Hepatocyte (in vitro differentiated cells): ENCODE measurements around the gene TRIM9. TPM values are rescaled to one million over a fixed set of nuclear protein-coding genes. Genes with fewer than 3 reads are reported as not detected.

Experiments
- DNase-seq: peaks from one replicate; pipeline ENCODE4 v3.0.0-alpha.2; 2016; ENCODE audit warnings: low spot score
- H2AFZ ChIP-seq: fragments of 200-600 bp; sonication (generic); 2 replicates; pipeline ENCODE4 v1.6.0; 2016; ENCODE audit warnings: antibody characterized with exemption, mild to moderate bottlenecking
- H3K27ac ChIP-seq: fragments of 200-600 bp; sonication (generic); 2 replicates; pipeline ENCODE4 v1.5.1; 2016; ENCODE audit warnings: mild to moderate bottlenecking
- H3K27me3 ChIP-seq: fragments of 200-600 bp; sonication (generic); 2 replicates; pipeline ENCODE4 v1.6.1; 2016
- H3K36me3 ChIP-seq: fragments of 200-600 bp; sonication (generic); replicated peaks from 2 replicates; pipeline ENCODE4 v1.5.1; 2016; ENCODE audit warnings: low read depth; ENCODE audit not compliant: insufficient read depth
- H3K4me1 ChIP-seq: fragments of 200-600 bp; sonication (generic); 2 replicates; pipeline ENCODE4 v1.5.1; 2016; ENCODE audit warnings: mild to moderate bottlenecking, moderate library complexity; ENCODE audit not compliant: insufficient read depth
- H3K4me2 ChIP-seq: fragments of 200-600 bp; sonication (generic); 2 replicates; pipeline ENCODE4 v1.6.0; 2016
- H3K4me3 ChIP-seq: fragments of 200-600 bp; sonication (generic); 2 replicates; pipeline ENCODE4 v1.5.1; 2016; ENCODE audit warnings: mild to moderate bottlenecking
- H3K79me2 ChIP-seq: fragments of 200-600 bp; sonication (generic); 2 replicates; pipeline ENCODE4 v1.6.0; 2017; ENCODE audit warnings: mild to moderate bottlenecking
- H3K9me2 ChIP-seq: fragments of 200-600 bp; sonication (generic); replicated peaks from 2 replicates; pipeline ENCODE4 v1.6.0; 2017; ENCODE audit warnings: mild to moderate bottlenecking; ENCODE audit not compliant: insufficient read depth
- H3K9me3 ChIP-seq: fragments of 200-600 bp; sonication (generic); 2 replicates; pipeline ENCODE4 v1.5.1; 2016; ENCODE audit warnings: low read depth, mild to moderate bottlenecking
- H4K20me1 ChIP-seq: fragments of 200-600 bp; sonication (generic); 2 replicates; pipeline ENCODE4 v1.6.0; 2016; ENCODE audit warnings: mild to moderate bottlenecking; ENCODE audit not compliant: insufficient read depth, poor library complexity, severe bottlenecking
- EZH2 ChIP-seq: fragments of 200-600 bp; sonication (generic); IDR thresholded peaks from 2 replicates; pipeline ENCODE4 v1.6.1; 2016; ENCODE audit warnings: antibody characterized with exemption, mild to moderate bottlenecking, borderline replicate concordance
- EZH2phosphoT487 ChIP-seq: fragments of 200-600 bp; sonication (generic); IDR thresholded peaks from one replicate; pipeline ENCODE4 v1.6.1; 2018; ENCODE audit warnings: antibody characterized with exemption, mild to moderate bottlenecking, low read depth, moderate library complexity; ENCODE audit not compliant: unreplicated experiment, severe bottlenecking
- WGBS: methylation state at CpG from one replicate; pipeline ENCODE4 v1.1.6; 2016; ENCODE audit warnings: low lambda C conversion rate; ENCODE audit errors: missing lambda C conversion rate; 5-methylcytosine and 5-hydroxymethylcytosine counted together
- polyA plus RNA-seq: library from polyadenylated mRNA; unstranded; fragments of >200 nt; fragmentation: Nextera tagmentation; extraction: Ambion mirVana; gene quantifications from 2 replicates; pipeline ENCODE4 v1.2.1, GENCODE V29; 2016
- total RNA-seq: library from RNA; depleted of rRNA; stranded (reverse); fragments of >200 nt; gene quantifications from 2 replicates; pipeline ENCODE4 v1.2.3, GENCODE V29; 2014
- TF ChIP-seq, protein P1 (sequence below): fragments of 200-600 bp; sonication (generic); IDR thresholded peaks from 2 replicates; pipeline ENCODE4 v1.5.1; 2016; ENCODE audit warnings: antibody characterized with exemption, mild to moderate bottlenecking; ENCODE audit not compliant: poor library complexity

The TRIM9 gene
- total and polyA plus RNA-seq, 2 experiments from 2014 or later: 0.10 to 0.94 TPM

DNA sequence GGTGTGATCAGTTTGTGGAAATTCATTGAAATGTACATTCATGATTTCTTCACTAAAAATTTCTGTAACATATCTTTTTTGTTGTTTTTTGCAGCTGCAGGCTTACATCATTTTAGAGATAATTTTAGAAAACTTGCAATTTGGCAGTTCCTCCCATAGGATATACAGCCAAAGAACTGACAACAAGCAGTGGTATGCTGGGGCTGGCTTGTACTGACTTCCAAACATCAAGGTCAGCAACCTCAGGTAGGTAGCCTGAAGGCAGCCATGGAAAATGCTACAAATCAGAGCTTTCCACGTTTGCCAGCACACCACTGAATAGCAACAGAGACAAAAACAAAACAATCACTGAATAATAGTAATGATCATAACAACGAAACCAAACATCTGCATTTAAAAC lies 21.2 kb downstream of the TRIM9 start:
- Histone ChIP-seq H3K27ac (no peak overlapping the region), H3K36me3 (no peaks in the 10 kb centered on the region), H3K9me3 (no peaks in the 10 kb centered on the region), H3K27me3 (no peaks in the 10 kb centered on the region), H2AFZ (no peak overlapping the region), H3K4me1 (no peaks in the 10 kb centered on the region), H3K4me2 (no peak overlapping the region), H3K4me3 (no peak overlapping the region), H3K79me2 (no peaks in the 10 kb centered on the region), H3K9me2 (no peaks in the 10 kb centered on the region), H4K20me1 (no peaks in the 10 kb centered on the region)
- DNase-seq: no peak
- 73% methylated on average over 2 of the region's 2 CpGs for WGBS
- TF ChIP-seq, protein P1, sequence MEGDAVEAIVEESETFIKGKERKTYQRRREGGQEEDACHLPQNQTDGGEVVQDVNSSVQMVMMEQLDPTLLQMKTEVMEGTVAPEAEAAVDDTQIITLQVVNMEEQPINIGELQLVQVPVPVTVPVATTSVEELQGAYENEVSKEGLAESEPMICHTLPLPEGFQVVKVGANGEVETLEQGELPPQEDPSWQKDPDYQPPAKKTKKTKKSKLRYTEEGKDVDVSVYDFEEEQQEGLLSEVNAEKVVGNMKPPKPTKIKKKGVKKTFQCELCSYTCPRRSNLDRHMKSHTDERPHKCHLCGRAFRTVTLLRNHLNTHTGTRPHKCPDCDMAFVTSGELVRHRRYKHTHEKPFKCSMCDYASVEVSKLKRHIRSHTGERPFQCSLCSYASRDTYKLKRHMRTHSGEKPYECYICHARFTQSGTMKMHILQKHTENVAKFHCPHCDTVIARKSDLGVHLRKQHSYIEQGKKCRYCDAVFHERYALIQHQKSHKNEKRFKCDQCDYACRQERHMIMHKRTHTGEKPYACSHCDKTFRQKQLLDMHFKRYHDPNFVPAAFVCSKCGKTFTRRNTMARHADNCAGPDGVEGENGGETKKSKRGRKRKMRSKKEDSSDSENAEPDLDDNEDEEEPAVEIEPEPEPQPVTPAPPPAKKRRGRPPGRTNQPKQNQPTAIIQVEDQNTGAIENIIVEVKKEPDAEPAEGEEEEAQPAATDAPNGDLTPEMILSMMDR: no peak
- TF ChIP-seq EZH2 (no peak), EZH2phosphoT487 (no peak)

DNA sequence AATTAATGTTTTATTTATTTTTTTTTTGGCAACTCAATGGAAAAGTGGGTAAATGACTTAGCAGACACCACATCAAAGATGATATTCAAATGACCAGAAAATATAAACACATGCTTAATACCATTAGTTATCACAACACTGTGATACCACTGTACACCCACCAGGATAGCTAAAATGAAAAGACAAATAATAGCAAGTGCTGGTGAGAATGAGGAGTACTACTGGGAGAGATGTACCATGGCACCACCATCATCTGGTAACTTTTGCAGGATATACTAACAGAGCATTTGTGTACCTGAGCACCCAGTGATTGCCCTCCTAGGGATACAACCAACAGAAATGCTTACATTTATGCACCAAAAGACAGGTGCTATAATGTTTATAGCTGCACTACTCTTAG lies 21.9 kb downstream of the TRIM9 start:
- Histone ChIP-seq H3K4me3 (no peak overlapping the region), H3K27me3 (no peaks in the 10 kb centered on the region), H3K36me3 (no peaks in the 10 kb centered on the region), H3K9me2 (no peaks in the 10 kb centered on the region), H4K20me1 (no peaks in the 10 kb centered on the region), H3K4me2 (no peak overlapping the region), H3K79me2 (no peaks in the 10 kb centered on the region), H3K27ac (no peak overlapping the region), H3K9me3 (no peaks in the 10 kb centered on the region), H2AFZ (no peak overlapping the region), H3K4me1 (no peaks in the 10 kb centered on the region)
- no peak for DNase-seq
- TF ChIP-seq EZH2phosphoT487: no peak
- TF ChIP-seq, protein P1: no peak
- no peak for TF ChIP-seq EZH2

DNA sequence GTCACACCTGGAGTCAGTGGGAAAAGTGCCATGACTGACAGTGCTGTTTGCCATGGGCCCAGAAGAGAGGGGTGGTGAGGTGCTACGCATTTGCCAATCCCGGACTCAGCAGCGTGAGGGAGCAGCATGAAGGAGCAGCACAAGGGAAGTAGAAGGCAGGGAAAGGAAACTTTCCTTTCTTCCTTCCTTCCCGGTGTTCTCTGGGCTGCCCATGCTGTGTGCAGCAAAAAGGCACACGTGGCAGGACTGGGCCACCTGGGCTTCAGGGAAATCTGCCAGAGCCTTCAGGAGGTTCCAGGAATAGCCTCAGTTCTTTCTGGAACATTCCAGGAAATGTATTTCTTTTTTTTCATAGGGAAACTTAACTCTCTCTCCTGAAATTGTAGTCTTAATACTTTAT lies 23.0 kb downstream of the TRIM9 start:
- no peak overlapping the region for H2AFZ ChIP-seq
- no peaks in the 10 kb centered on the region for H3K9me2 ChIP-seq
- H3K4me3 ChIP-seq: no peak overlapping the region
- no peaks in the 10 kb centered on the region for H3K36me3 ChIP-seq
- no peaks in the 10 kb centered on the region for H3K27me3 ChIP-seq
- TF ChIP-seq, protein P1: no peak
- no peak for TF ChIP-seq EZH2phosphoT487
- no peak for TF ChIP-seq EZH2
- no peak overlapping the region for H3K4me2 ChIP-seq
- H4K20me1 ChIP-seq: no peaks in the 10 kb centered on the region
- 92% methylated on average over 5 of the region's 5 CpGs for WGBS
- H3K4me1 ChIP-seq: no peaks in the 10 kb centered on the region
- DNase-seq: no peak
- H3K79me2 ChIP-seq: no peaks in the 10 kb centered on the region
- H3K9me3 ChIP-seq: no peaks in the 10 kb centered on the region
- no peak overlapping the region for H3K27ac ChIP-seq

DNA sequence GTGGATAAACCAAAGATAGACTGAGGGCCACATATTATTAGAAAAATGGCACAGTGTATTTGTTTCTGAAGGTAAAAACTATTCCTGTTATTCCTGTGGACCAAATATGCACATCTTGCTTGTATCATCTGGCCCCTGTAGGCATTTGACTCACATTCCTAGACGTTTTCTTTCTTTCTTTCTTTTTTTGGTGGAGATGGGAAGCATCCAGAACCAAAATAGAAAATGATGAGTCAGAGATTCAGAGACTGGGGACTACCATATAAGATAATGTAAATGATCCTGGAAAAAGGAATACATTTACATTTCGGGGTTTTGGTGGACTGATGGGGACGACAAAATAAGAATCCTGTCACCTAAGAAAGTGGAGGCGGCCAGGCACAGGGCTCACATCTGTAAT lies 24.2 kb downstream of the TRIM9 start:
- H3K27ac ChIP-seq: no peak overlapping the region
- no peak overlapping the region for H3K4me3 ChIP-seq
- DNase-seq: no peak
- H3K4me1 ChIP-seq: no peaks in the 10 kb centered on the region
- no peaks in the 10 kb centered on the region for H3K27me3 ChIP-seq
- no peaks in the 10 kb centered on the region for H3K9me2 ChIP-seq
- no peak overlapping the region for H2AFZ ChIP-seq
- H3K36me3 ChIP-seq: no peaks in the 10 kb centered on the region
- no peak overlapping the region for H3K4me2 ChIP-seq
- H3K79me2 ChIP-seq: no peaks in the 10 kb centered on the region
- TF ChIP-seq EZH2phosphoT487: no peak
- TF ChIP-seq EZH2: no peak
- TF ChIP-seq, protein P1: no peak
- H4K20me1 ChIP-seq: no peaks in the 10 kb centered on the region
- WGBS: 86% methylated on average over 4 of the region's 4 CpGs
- no peaks in the 10 kb centered on the region for H3K9me3 ChIP-seq
